ENCODE results near the gene BOD1.

- TF ChIP-seq CTCF (IDR thresholded peaks at IDR 0.05; ENCODE audit: low read depth, low read length, poor library complexity, severe bottlenecking) (no peak), EZH2phosphoT487 (IDR thresholded peaks at IDR 0.05; ENCODE audit: borderline replicate concordance, low read length) (no peak)
Observed at GRCh38 chr5:173628501-173628900, 12.1 kb upstream of the BOD1 start.
